Spleen (tissue), 11 donors: ENCODE results near the gene SNX5. TPM values are rescaled to one million over a fixed set of nuclear protein-coding genes. Genes with fewer than 3 reads are reported as not detected.
A peak's percentile ranks its signal among the peaks of the same experiment; 100 is the strongest.

Source experiments
- DNase-seq: peaks from one replicate; pipeline ENCODE4 v3.0.0-alpha.2; 2020
- H3K27ac ChIP-seq, 8 donors: fragments of 200-600 bp; sonication (generic) in 7 of 8; 1 replicate in 4 of 8; 2 replicates in 4 of 8; pipeline versions ENCODE4 v1.5.0 to v1.8.0; 2016 to 2021; ENCODE audit warnings: inconsistent platforms in 4 of 8, mild to moderate bottlenecking in 4 of 8, moderate library complexity in 1 of 8
- H3K27me3 ChIP-seq, 7 donors: fragments of 200-600 bp; sonication (generic) in 6 of 7; replicated peaks in 1 of 7; 1 replicate in 4 of 7; 2 replicates in 3 of 7; pipeline versions ENCODE4 v1.5.0 to v1.8.0; 2016 to 2021; ENCODE audit warnings: inconsistent platforms in 3 of 7, mild to moderate bottlenecking in 1 of 7
- H3K36me3 ChIP-seq, 6 donors: fragments of 200-600 bp; sonication (generic) in 5 of 6; 1 replicate in 4 of 6; 2 replicates in 2 of 6; pipeline versions ENCODE4 v1.5.0 to v1.8.0; 2016 to 2021; ENCODE audit warnings: inconsistent platforms in 2 of 6
- H3K4me1 ChIP-seq, 6 donors: fragments of 200-600 bp; sonication (generic) in 5 of 6; 1 replicate in 3 of 6; 2 replicates in 3 of 6; pipeline versions ENCODE4 v1.5.0 to v1.8.0; 2016 to 2021; ENCODE audit warnings: inconsistent platforms in 3 of 6
- H3K4me3 ChIP-seq, 8 donors: fragments of 200-600 bp; sonication (generic) in 7 of 8; 1 replicate in 4 of 8; 2 replicates in 4 of 8; pipeline versions ENCODE4 v1.5.0 to v1.8.0; 2016 to 2021; ENCODE audit warnings: inconsistent platforms in 4 of 8, mild to moderate bottlenecking in 4 of 8, moderate library complexity in 2 of 8
- H3K9me3 ChIP-seq, 8 donors: fragments of 200-600 bp; sonication (generic) in 7 of 8; 1 replicate in 4 of 8; 2 replicates in 4 of 8; pipeline versions ENCODE4 v1.5.0 to v1.8.0; 2016 to 2021; ENCODE audit warnings: inconsistent platforms in 4 of 8
- POLR2A ChIP-seq, 3 donors: fragments of 450-650 bp; IDR thresholded peaks; one replicate each; pipeline ENCODE4 v1.5.1; 2017; ENCODE audit warnings: antibody characterized with exemption in 3 of 3, mild to moderate bottlenecking in 1 of 3
- POLR2AphosphoS5 ChIP-seq, 3 donors: sonication (generic); formaldehyde crosslinking; IDR thresholded peaks; one replicate each; pipeline ENCODE4 v1.5.1; 2017; ENCODE audit warnings: antibody characterized with exemption in 3 of 3
- WGBS, 5 donors: extraction: QIAGEN DNeasy Blood & Tissue Kit in 3 of 5; methylation state at CpG; one replicate each; pipeline versions ENCODE4 v1.1.5 to v1.1.7; 2013 to 2018; 5-methylcytosine and 5-hydroxymethylcytosine counted together
- intact Hi-C: fragments of 100-400 bp; cut with DNase I; formaldehyde crosslinking; loops from one replicate; pipeline ENCODE4 v1.15.0; 2023; ENCODE audit warnings: low total_unique reads
- polyA plus RNA-seq, 3 donors: library from polyadenylated mRNA; stranded (reverse); fragments of 200-250 nt; gene quantifications; one replicate each; pipeline ENCODE4 v1.2.1, GENCODE V29; 2013
- total RNA-seq, 7 donors: library from RNA; depleted of rRNA in 3 of 7; stranded (reverse); fragments of >200 nt in 3 of 7; fragmentation: NEBNext Ultra II Directional in 4 of 7; extraction: Animal tissue kit (Norgen Biotek cat#: 25700) in 4 of 7; gene quantifications; one replicate each; pipeline versions ENCODE4 v1.1.0 to v1.2.1, GENCODE V29; 2016 to 2021
- TF ChIP-seq, protein P1 (sequence below), 11 experiments: fragments of 200-600 bp in 7 of 11; fragments of 450-650 bp in 4 of 11; sonication (generic) in 4 of 11; IDR thresholded peaks in 8 of 11; conservative IDR thresholded peaks in 3 of 11; 1 replicate in 7 of 11; 2 replicates in 4 of 11; pipeline versions ENCODE4 v1.4.0 to v1.8.0; 2016 to 2021; ENCODE audit warnings: antibody characterized with exemption in 11 of 11, inconsistent platforms in 4 of 11, mild to moderate bottlenecking in 1 of 11
- donor health status: healthy with polysubstance abuse.
- donor health status: DM: no; HTN: no; CAD: no; lungs with moderate emphysema.
- donor health status: DM: no; HTN: no; CAD: no.
- donor health status: Bipolar disorder and iron deficiency.
- donor health status: healthy.
- donor health status: DM: no; HTN: no; CAD: no.
- donor health status: DM: yes; HTN: yes; CAD: no.

SNX5 gene
- total and polyA plus RNA-seq, 10 donors = 126 to 261 (median 175) TPM

DNA sequence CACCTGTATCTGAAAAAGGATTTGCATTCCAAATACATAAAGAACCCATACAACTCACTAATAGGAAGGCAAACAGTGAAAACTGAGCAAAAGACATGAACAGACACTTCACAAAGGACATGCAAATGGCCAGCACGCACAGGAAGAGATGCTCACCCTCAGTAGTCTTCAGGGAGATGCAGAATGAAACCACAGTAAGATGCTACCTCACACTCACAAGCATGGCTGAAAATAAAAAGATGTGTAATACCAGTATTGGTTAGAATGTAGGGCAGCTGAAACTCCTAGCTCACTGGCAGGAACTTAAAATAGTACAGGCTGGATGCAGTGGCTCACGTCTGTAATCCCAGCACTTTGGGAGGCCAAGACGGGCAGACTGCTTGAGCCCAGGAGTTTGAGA lies 64.6 kb downstream of the SNX5 start:
- Histone ChIP-seq H3K9me3 (no peaks in the 10 kb centered on the region), H3K36me3 (no peaks in the 10 kb centered on the region), H3K4me3 (no peak overlapping the region), H3K4me1 (peaks cover 0 to 44% (median 0%) of the 10 kb centered on the region in 6 donors), H3K27ac (no peak overlapping the region), H3K27me3 (no peaks in the 10 kb centered on the region)
- TF ChIP-seq, protein P1, sequence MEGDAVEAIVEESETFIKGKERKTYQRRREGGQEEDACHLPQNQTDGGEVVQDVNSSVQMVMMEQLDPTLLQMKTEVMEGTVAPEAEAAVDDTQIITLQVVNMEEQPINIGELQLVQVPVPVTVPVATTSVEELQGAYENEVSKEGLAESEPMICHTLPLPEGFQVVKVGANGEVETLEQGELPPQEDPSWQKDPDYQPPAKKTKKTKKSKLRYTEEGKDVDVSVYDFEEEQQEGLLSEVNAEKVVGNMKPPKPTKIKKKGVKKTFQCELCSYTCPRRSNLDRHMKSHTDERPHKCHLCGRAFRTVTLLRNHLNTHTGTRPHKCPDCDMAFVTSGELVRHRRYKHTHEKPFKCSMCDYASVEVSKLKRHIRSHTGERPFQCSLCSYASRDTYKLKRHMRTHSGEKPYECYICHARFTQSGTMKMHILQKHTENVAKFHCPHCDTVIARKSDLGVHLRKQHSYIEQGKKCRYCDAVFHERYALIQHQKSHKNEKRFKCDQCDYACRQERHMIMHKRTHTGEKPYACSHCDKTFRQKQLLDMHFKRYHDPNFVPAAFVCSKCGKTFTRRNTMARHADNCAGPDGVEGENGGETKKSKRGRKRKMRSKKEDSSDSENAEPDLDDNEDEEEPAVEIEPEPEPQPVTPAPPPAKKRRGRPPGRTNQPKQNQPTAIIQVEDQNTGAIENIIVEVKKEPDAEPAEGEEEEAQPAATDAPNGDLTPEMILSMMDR (IDR thresholded peaks at IDR 0.05 in 8 of 11, conservative IDR thresholded peaks at IDR 0.05 in 3 of 11) = no peak
- WGBS, 5 donors = 40 to 85% (median 63%) methylated on average over 3 of the region's 3 CpGs
- no peak for DNase-seq
- intact Hi-C loops = loop anchor here (10.0 kb wide), 1 partner anchor 369 kb away; the partner anchor contains the start of gene BFSP1

DNA sequence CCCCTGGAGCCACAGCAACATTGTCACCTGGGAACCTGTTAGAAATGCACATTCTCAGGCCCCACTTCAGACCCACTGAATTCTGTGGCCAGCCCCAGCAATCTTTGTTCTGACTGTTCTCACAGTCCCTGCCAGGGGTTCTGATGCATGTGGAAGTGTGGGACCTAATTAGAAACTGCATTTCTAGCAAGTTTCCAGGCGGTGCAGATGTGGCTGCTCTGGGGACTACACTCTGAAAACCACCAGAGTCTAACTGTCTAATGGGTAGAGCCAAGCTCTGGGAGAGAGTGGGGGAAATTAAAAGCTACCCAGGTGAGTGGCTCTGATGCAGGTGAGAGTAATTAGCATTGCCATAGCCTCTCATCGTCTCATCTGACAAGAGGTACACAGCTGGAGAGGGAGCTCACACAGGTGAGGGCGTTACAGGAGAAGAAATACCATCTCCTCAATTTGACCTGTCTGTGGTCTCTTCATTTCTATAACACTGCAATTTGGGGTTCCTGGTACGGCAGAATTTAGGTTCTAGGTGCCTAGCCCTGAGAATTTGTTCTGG lies 66.0 kb downstream of the SNX5 start:
- no peaks in the 10 kb centered on the region for H3K36me3 ChIP-seq
- H3K9me3 ChIP-seq = no peaks in the 10 kb centered on the region
- no peak for TF ChIP-seq POLR2A (IDR thresholded peaks at IDR 0.05)
- TF ChIP-seq, protein P1 (IDR thresholded peaks at IDR 0.05 in 8 of 11, conservative IDR thresholded peaks at IDR 0.05 in 3 of 11) = no peak
- no peak for TF ChIP-seq POLR2AphosphoS5 (IDR thresholded peaks at IDR 0.05)
- no peak overlapping the region for H3K27ac ChIP-seq
- H3K4me3 ChIP-seq = no peak overlapping the region
- intact Hi-C loops = loop anchor here (10.0 kb wide), 1 partner anchor 368 kb away; the partner anchor contains the start of gene BFSP1
- H3K4me1 ChIP-seq = peaks cover 0 to 56% (median 7%) of the 10 kb centered on the region in 6 donors
- WGBS, 5 donors = 57 to 84% (median 72%) methylated on average over 4 of the region's 4 CpGs
- DNase-seq = no peak
- H3K27me3 ChIP-seq = no peaks in the 10 kb centered on the region

DNA sequence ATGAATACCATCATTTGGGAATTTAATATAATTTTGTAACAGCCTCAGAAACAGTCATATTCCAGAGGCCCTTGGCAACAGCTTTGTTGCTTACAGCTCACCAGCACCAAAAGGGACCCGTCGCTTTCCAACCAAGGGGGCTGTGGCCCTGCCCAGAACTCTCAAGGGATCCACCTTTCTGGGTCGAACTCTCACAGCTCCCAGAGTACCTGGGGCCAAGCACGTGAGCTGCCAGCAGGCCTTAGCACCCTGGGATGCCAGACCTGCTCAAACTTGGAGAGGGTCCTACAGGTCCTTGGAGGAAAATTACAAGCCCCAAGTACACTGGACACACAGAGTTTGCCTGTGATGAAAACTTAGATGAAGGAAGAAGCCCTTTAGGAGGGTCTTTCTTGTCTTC lies 66.6 kb downstream of the SNX5 start:
- Histone ChIP-seq H3K27me3 (no peaks in the 10 kb centered on the region), H3K4me3 (no peak overlapping the region), H3K4me1 (peaks cover 4 to 62% (median 8%) of the 10 kb centered on the region in 6 donors), H3K36me3 (no peaks in the 10 kb centered on the region), H3K9me3 (no peaks in the 10 kb centered on the region), H3K27ac (no peak overlapping the region)
- TF ChIP-seq POLR2A (IDR thresholded peaks at IDR 0.05) (no peak), POLR2AphosphoS5 (IDR thresholded peaks at IDR 0.05) (no peak)
- TF ChIP-seq, protein P1 (IDR thresholded peaks at IDR 0.05 in 8 of 11, conservative IDR thresholded peaks at IDR 0.05 in 3 of 11) = no peak
- WGBS, 5 donors = 72 to 87% (median 82%) methylated on average over 4 of the region's 4 CpGs
- intact Hi-C loops = loop anchor here (10.0 kb wide), 1 partner anchor 367 kb away; the partner anchor contains the start of gene BFSP1
- no peak for DNase-seq

GRCh38 chr20:17898548-17898994 lies 70.0 kb downstream of the SNX5 start:
- no peak for TF ChIP-seq POLR2A (IDR thresholded peaks at IDR 0.05)
- TF ChIP-seq, protein P1 (IDR thresholded peaks at IDR 0.05 in 8 of 11, conservative IDR thresholded peaks at IDR 0.05 in 3 of 11) = peak; percentile 79 to 96 (median 92)
- WGBS, 5 donors = 43 to 55% (median 53%) methylated on average over 7 of the region's 7 CpGs
- Histone ChIP-seq H3K9me3 (no peaks in the 10 kb centered on the region), H3K36me3 (no peaks in the 10 kb centered on the region), H3K4me3 (no peak overlapping the region), H3K27me3 (peaks cover 0 to 9% (median 0%) of the 10 kb centered on the region in 7 donors), H3K4me1 (peaks cover 17 to 88% (median 30%) of the 10 kb centered on the region in 6 donors), H3K27ac (no peak overlapping the region)
- peak; percentile 88 for DNase-seq
- intact Hi-C loops = loop anchor here (10.0 kb wide), 1 partner anchor 394 kb away; no protein-coding TSS in a partner anchor
